Mesenteric fat pad (tissue), 1 donor: Measurements from ENCODE around the gene IFI27L2. TPM values are rescaled to one million over a fixed set of nuclear protein-coding genes. Genes with fewer than 3 reads are reported as not detected.

Source experiments
- DNase-seq: peaks from one replicate; pipeline ENCODE4 v3.0.0-alpha.2; 2020; ENCODE audit warnings: low spot score
- total RNA-seq: library from RNA; stranded (reverse); fragmentation: NEBNext Ultra II Directional; extraction: Animal tissue kit (Norgen Biotek cat#: 25700); gene quantifications from one replicate; pipeline ENCODE4 v1.2.1, GENCODE V29; 2021
- donor health status: DM: yes; HTN: yes; CAD: no.

The IFI27L2 gene
- total RNA-seq, 1 donor from 2014 or later = 42.6 TPM

GRCh38 chr14:94124582-94125377, 4.6 kb downstream of the IFI27L2 start:
- DNase-seq = peak; percentile 26

DNA sequence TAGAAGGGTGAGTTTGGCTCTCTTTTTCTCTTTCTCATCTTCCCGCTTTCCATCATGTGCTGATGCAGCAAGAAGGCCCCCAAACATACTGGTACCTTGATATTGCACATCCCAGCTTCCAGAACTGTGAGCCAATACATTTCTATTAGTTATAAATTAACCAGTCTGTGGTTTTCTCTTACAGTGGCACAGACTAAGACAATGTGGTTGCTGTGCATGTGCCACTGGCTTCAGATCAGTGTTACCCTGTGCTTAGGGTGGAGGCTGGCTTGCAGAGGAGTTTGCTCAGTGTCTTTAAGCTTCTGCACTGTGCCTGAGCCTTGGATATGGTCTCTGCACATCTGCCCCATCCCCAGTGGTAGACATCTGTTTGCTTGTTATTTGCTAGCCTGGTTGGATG, 5.5 kb downstream of the IFI27L2 start:
- DNase-seq = no peak

DNA sequence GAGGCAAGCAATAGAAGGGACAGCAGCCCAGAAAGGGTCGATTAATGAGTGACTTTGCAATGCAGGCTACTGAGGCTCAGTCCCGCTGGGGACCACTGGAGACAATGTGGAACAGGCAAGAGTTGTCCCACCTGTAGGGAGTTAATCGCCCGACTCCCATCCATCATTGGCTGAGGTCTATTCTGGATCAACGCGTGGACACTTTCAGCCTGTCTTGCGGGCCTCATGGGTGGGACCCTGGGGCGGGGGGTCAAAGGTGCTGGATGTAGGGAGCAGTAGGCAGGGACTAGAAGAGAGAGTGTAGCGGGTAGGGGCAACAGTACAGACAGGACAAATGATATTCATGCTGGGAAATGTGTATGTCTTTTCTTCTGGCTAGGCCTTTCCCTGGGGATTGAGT, 6.1 kb downstream of the IFI27L2 start:
- peak; percentile 64 for DNase-seq

- DNase-seq = peak; percentile 28
Observed at GRCh38 chr14:94122438-94122837, 7.0 kb downstream of the IFI27L2 start.

GRCh38 chr14:94121485-94121884, 7.9 kb downstream of the IFI27L2 start:
- DNase-seq = peak; percentile 45

GRCh38 chr14:94120667-94121340, 8.6 kb downstream of the IFI27L2 start:
- DNase-seq = peak; percentile 47

DNA sequence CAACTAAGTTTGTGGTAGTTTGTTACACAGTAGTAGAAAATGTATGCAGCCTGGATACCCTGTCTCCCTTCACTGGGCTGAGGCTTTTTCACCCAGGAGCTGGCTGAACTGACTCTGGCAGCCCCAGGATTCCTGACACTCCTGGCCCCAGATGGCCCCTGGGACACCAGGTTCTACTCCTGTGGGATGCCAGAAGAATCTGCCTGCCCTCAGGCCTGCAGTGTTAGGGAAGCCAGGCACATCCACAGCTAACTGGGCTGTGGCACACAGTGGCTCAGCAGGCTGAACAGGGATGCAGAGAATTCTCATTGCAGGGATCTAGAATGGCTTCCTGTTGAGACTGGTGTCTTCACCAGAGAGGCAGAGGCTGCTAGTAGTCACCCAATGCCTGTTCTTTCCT, 10.3 kb downstream of the IFI27L2 start:
- peak; percentile 39 for DNase-seq

DNA sequence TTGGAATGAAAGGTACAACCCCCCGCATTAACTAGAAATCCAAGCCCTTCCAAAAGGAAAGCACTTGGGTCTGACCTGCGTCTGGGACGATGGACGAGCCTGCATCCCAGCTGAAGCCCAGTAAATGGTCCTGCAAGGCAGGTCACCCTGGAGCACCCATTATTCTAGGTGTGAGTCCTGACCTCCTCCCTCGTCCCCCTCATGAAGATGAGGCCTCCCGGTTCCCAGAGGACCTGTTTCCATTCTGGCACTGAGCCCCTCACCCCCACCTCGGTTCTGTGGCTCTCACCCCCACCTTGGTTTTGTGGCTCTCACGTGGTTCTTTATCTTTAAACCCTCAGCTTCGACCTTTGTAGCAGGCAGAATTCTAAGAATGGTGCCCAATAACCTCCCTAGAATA, 11.5 kb downstream of the IFI27L2 start:
- peak; percentile 35 for DNase-seq

GRCh38 chr14:94116701-94117100, 12.7 kb downstream of the IFI27L2 start:
- peak; percentile 86 for DNase-seq

DNA sequence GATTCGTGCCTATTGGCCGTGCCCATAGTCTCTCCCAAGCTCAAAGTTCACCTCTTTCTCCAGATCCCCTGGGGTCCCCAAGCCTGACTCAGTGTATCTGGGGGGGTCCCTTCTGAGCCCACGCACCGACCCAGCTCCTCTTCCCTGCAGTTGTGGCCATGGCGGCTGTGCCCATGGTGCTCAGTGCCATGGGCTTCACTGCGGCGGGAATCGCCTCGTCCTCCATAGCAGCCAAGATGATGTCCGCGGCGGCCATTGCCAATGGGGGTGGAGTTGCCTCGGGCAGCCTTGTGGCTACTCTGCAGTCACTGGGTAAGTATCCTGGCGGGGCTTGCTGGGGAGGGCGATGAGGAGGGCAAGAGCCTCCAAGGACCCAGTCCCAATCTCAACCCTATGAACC, 13.8 kb downstream of the IFI27L2 start:
- peak; percentile 85 for DNase-seq

GRCh38 chr14:94115058-94115591, 14.3 kb downstream of the IFI27L2 start:
- DNase-seq = peak; percentile 77

- peak; percentile 75 for DNase-seq
Observed at GRCh38 chr14:94114589-94115057, 14.8 kb downstream of the IFI27L2 start.

- peak; percentile 41 for DNase-seq
Observed at GRCh38 chr14:94113908-94114588, 15.4 kb downstream of the IFI27L2 start.

- peak; percentile 69 for DNase-seq
Observed at GRCh38 chr14:94113490-94113889, 15.9 kb downstream of the IFI27L2 start.

DNA sequence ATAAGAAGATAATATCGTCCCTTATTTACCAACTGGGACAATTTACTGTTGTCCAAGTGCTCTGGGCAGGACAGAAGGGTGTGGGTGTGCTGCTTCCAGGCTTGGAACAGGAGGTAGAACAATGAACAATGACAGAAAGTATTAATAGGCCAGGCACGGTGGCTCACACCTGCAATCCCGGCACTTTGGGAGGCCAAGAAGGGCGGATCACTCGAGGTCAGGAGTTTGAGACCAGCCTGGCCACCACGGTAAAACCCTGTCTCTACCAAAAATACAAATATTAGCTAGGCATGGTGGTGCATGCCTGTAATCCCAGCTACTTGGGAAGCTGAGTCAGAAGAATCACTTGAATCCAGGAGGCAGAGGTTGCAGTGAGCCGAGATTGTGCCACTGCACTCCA, 16.3 kb downstream of the IFI27L2 start:
- DNase-seq = peak; percentile 51

DNA sequence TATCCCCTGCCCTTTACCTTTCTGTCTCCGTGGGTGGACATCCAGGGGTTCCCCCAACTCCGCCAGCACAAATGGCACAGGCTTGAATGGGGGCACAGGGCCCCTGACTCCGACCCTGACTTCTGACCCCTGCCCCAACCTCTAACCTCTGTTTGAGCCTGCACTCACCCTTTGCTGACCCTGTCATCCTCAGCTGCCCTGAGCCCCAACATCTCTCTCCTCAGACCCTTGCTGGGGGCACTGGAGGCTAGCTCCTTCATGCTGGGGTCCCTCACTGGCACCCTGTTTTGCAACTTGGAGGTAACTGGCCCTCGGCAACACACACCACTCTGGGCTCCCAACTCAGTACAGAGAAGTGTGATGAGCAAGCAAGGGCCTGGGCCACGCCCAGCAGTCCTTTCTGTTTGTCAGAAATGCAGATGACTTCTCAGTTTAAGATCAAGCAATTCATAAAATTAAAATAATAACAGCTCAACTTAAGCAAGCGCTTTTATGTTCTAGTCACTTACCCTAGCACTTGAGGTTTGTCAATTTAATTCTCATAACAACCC, 16.8 kb downstream of the IFI27L2 start:
- DNase-seq = peak; percentile 76

DNA sequence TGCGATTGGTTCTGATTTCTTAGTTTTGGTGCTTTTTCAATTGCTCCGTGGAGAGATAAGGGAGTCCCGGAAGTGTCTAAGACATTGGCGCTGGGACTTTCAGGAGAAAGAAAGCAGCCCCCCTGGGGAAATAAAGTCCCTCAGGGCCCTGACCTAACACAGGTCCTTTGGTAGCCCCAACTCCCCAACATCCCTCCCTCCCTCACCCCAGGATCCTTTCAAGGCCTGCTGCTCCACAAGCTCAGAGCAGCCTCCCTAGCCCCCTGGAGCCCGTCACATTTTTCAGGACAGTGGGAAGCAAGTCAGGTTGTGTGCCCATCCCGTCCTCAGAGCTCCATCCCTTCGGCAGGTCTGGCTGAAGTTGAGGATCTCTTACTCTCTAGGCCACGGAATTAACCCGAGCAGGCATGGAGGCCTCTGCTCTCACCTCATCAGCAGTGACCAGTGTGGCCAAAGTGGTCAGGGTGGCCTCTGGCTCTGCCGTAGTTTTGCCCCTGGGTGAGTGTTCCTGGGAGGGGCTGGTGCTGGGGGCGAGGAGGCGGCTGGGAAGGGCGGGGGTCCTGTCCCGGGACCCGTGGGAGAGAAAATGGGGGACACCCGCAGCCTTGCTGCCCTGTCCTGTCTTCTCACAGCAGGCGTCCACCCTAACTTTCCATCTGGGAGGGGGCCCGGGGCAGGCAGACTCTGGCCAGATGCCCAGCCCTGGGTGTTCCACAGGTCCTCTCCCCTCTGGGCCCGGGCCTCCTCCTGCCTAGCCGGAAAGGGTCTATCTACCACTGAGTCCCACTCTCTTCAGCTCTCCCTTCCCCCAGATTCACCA, 17.9 kb downstream of the IFI27L2 start:
- peak; percentile 78 for DNase-seq

- peak; percentile 84 for DNase-seq
Observed at GRCh38 chr14:94110552-94111181, 18.7 kb downstream of the IFI27L2 start, which contains the start of gene IFI27. Gene IFI27, plus strand, starts transcription at chr14:94110736.

- peak; percentile 22 for DNase-seq
Observed at GRCh38 chr14:94109915-94110250, 19.5 kb downstream of the IFI27L2 start.

- DNase-seq = no peak
Observed at GRCh38 chr14:94104731-94105130, 24.7 kb downstream of the IFI27L2 start.
